Measurements from ENCODE around the gene CASKIN1.

GRCh38 chr16:2186064-2186463, 10.3 kb downstream of the CASKIN1 start:
- TF ChIP-seq CTCF (IDR thresholded peaks at IDR 0.05; ENCODE audit: low read depth, low read length) (no peak), EZH2phosphoT487 (IDR thresholded peaks at IDR 0.05; ENCODE audit: low read depth) (no peak)

Measured in OCI-LY3 (cell line).